Epithelial cell of prostate (primary cell): ENCODE measurements around the gene ETV3L.

ENCODE experiments used
- DNase-seq: peaks from one replicate; pipeline ENCODE4 v3.0.0-alpha.2; 2011; ENCODE audit warnings: low read depth, low spot score
- H3K27ac ChIP-seq: fragments of 450-650 bp; 2 replicates; pipeline ENCODE4 v1.5.1; 2017; ENCODE audit warnings: mild to moderate bottlenecking

The ETV3L gene

DNA sequence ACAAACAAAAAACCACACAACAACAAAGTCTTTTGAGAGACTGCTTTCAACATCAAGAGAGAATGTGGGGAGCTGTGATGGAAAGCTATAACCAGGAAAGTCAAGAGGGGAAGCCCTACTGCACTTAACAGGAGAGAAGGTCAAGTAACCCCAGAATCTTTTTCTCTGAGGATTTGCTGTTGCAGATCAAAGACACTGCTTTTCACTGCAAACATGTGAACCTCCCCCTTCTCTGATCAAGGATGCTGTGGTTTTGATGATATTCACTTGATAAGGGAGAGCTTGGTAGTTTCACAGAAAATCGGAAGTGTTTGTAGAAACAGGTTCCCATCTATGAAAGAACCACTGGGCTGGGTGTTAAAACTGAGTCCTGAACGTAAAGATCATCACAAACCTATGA, 33.8 kb upstream of the ETV3L start:
- no peak for DNase-seq
- peak overlapping the region; percentile 33 for H3K27ac ChIP-seq

DNA sequence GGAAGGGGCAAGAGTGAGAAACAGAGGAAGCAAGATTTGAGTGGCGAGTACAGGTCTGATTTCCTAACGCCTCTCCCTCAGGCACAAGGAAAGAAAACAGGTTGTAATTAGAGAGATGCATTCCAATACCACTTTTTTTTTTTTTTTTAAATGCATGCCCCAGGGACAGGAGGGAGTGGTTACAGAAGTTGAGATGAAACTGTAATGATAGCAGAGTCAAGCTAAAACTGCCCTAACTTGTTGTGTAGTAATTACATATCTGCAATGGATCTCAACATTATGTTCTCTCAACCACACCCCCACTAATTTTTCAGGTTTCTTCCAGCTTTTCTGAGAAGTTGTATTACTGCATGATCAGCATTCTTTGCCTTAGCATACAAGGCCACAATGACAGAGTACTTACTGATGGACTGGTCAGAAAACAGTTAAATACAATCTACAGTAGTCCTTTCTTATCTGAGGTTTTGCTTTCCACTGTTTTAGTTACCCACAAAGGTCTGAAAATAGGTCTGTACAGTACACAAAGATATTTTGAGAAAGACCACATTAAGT, 33.1 kb upstream of the ETV3L start:
- DNase-seq, result peak; percentile 81
- H3K27ac ChIP-seq, result peak overlapping the region; percentile 33

DNA sequence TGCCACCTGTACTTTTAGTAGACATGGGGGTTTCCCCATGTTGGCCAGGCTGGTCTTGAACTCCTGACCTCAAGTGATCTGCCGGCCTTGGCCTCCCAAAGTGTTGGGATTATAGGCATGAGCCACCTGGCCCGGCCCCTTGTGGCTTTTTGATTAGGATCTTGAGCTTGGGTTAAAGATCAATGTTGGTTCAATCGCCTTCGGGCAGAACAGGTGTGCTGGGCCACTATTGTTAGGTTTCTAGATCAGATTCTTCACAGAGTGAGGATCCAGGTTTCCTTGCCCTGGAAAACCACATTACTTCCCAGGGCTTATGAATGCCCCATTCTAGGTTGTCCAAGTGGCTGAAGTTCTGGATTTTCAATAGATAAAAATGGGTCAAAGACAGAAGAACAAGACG, 32.5 kb upstream of the ETV3L start:
- DNase-seq, result no peak
- H3K27ac ChIP-seq, result peak overlapping the region; percentile 33

DNA sequence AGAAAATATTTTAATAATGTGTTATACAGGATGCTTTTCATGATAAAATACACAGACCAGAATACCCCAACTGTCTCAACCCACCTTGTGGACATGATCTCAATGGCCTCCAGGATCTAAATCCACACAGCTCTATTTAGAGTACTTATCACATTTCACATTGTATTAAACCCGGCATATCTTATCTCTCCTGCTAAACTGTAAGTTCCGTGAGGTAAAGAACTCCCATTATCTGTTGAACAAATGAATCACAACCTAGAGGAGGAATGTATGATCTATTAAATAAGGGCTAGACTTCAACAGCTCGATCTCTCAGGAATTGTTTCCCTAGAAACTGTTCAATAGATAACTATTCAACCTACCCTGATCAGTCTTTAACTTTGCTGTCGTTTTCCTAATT, 31.7 kb upstream of the ETV3L start:
- DNase-seq, result no peak
- H3K27ac ChIP-seq, result no peak overlapping the region

DNA sequence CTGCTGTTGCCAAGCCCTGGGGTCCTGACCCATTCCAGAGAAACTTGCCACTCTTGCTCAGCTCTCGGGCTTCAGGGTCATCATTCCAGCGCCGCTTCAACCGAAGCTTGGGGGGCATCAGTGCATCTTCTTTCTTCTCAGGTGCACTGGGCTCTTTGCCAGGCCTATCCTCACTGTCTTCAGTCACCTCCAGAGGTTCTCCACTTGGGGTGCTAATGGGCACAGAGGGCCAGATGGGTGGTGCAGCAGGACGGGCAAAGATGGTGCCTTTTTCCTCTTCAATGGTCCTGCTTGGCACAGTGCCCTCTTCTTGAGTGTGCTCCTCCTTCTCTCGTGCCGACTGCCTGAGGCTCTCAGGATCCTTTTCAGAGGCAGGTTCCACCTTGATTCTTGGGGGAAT, 25.2 kb upstream of the ETV3L start:
- no peak overlapping the region for H3K27ac ChIP-seq
- DNase-seq, result no peak

DNA sequence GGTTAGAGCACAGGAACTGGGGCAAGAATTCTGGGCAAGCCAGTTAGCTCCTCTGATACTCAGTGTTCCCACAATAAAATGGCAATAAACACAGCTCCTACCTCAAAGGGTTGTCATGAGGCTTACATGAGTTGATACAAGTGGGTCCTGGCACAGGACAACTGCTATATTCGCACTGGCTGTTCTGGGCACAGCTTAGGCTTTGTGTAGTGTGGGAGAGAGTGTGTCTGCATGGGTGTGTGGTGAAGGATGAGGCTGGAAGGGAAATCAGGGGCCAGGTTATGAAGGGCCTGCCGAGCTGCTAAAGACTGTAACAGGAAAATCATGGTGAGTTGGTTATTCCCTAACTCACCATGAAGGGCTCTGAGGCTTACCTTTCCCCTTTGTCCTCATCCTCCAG, 19.8 kb upstream of the ETV3L start:
- DNase-seq, result no peak
- no peak overlapping the region for H3K27ac ChIP-seq

DNA sequence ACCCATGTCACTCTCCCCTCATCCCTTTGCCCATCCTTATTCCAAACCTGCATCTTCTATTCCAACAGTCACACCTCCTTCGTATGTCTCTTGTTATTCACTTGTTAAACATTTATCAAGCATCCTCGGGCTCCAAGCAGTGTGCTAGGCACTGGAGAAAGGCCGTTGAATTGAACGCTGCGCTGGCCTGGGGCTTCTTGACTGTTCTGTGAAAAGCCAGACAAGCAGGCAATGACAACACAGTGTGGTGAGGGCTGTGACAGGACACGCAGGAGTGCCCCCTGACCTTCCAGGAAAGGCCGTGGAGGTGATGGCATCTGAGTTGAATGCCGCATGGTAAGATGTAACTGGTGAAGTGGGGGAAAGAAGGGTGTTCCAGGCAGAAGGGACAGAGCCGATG, 19.4 kb upstream of the ETV3L start:
- H3K27ac ChIP-seq, result no peak overlapping the region
- DNase-seq, result no peak

DNA sequence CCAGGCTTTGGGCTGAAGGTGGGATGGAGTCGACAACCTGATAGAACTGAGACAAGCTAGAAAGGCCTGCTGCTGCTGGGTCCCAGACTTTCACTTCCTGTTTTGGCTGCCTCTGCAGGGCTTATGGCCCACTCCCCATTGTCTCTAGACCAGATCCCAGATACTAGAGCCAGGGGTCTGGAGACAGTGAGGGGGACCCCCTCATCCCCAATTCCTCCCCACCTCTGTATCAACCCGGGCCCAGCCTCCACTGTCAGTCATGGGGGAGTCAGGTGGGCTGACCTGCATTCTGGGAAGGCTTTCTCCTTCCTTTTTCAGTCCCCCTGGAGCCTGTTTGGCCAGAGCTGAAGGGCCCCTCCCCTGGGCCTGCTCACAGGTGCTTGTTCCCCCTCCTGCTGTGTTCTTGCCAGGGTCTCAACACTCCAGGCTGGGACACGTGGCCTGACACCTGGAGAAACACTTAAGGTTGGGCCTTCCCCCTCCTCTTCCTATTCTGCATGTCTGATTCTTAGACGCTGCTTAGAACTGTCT, 18.0 kb upstream of the ETV3L start:
- no peak for DNase-seq
- H3K27ac ChIP-seq, result no peak overlapping the region

DNA sequence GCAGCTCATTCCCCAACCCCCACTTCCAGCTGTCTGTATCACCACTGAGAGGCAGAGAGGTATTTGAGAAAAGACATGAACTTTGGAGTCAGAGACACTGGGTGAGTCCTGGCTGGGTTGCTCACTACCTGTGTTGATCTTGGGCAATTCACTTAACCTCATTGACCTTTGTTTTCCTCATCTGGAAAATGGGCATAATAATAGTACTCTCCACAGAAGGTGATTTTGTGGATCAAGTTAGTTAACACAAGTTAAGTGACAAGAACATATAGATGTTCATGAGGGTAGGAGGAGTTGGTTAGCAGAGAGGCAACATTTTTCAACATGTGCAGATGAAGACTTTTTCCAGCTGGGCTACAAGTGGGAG, 17.1 kb upstream of the ETV3L start:
- H3K27ac ChIP-seq, result no peak overlapping the region
- DNase-seq, result no peak

DNA sequence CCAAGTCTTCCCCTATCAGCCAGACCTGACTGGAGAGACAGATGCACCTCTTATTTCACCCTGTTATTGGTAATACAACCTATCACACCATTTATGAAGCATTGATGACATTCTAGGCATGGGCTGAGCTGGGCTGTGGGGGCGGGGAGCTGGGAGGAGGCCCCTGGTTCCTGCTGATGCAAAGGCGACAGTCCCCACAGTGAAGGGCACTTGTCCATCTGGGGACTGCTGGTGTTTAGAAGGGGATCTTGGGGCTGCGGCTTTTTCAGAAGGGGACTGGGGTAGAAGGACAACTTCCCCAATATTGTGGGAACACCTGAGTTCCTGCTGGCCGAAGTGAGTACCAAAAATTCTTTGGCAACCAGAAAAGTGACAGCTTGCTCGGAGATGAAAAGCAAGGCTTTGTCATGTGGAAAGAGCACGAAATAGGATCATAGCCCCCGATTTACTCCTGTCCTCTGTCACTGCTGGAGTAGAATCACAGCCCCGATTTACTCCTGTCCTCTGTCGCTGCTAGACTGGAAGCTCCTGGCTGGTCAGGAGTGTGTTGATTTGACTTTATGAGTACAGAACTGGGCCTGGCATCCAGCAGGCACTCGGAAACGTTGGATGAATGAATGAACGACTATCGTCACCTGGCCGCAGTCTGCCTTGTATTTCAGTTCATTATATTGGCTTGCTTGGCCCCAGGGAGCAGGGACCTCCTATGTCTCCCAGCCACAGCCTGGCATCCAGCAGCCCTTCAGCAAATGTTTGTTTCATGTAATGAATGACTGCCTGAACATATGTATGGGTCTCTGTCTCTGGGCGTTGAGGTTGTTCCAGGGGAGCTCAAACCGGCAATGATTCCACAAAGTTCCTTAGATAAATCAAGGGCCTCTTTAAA, 16.5 kb upstream of the ETV3L start:
- no peak for DNase-seq
- no peak overlapping the region for H3K27ac ChIP-seq

DNA sequence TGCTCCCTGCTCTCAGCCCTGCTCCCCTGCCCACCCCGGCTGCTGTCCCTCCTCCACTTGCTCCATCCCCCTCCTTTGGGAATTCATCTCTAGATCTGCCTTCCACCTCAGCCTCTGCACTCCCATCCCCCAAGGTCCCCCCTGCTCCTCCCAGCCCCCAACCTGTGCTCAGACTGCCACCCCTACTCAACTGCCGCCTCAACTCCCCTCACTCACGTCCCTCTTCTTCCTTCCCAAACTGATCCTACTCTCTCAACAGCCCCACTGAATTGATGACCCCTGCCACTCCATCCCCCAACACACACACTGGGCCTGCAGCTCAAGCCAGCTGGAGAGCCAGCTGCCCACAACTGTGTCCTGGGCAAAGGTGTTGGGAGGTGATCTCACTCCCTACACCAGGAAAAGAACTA, 15.8 kb upstream of the ETV3L start:
- no peak overlapping the region for H3K27ac ChIP-seq
- DNase-seq, result no peak

DNA sequence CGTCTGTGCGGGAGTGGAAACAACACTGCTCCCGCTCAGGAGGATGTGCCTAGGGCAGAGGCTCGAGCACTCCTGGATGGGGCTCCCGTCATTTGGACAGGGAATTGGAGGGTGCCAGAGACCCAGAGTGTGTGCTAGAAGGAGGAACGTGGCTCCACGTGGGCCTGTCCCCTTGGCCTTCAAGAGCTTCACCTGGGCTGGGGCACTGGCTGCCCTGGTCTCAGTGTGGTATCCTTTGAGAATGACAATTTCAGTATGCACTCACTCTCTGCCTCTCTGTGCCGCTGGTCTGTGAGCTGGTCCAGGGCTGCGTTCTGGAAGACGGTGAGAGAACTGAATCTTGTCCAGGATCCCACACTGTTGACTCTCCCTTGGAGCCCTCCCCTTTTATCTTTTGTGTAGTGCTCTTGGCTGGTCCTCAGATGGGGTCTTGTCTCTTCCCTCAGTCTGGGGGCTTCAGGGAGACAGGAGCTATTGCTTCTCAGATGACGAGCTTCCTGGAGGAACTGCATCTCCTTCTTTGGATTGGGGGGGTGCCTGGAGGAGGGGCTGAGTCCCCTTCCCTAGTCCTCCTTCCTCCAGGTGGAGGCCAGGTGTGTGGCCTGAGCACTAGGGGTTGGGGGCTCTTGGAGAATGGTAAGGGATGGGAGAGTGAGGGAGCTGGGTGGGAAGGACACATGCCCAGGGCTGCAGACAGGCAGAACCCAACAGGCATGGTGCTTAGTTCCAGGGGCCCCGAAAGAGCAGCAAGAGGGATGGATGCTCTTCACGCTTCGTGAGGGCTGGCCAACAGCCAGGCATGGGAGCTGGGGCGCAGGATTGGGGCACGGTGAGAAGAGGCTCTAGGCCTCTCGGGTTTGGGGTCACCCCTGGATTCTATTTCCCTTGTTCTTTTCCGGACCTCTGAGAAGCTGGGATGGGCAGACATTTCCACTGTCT, 14.8 kb upstream of the ETV3L start:
- H3K27ac ChIP-seq, result no peak overlapping the region
- DNase-seq, result no peak

DNA sequence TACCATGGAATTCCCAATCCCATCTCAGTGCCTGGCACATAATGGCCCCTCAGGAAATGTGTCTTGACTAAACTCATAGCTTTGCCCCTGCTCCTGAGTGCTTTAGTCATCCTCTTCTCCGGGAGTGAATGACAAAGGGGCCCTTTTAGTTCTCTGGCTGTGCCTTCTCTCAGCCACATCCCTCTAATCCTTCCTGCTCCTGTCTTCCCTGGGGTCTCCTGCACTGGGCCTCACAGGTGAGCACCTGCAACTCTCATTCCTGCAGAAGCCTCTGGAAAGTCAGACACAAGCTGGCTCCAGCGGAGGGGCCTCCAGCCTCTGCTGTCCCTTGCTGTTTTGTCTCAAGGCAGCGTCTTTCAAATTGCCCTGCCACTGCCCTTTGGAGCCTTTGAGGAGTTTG, 14.0 kb upstream of the ETV3L start:
- DNase-seq, result no peak
- H3K27ac ChIP-seq, result no peak overlapping the region

DNA sequence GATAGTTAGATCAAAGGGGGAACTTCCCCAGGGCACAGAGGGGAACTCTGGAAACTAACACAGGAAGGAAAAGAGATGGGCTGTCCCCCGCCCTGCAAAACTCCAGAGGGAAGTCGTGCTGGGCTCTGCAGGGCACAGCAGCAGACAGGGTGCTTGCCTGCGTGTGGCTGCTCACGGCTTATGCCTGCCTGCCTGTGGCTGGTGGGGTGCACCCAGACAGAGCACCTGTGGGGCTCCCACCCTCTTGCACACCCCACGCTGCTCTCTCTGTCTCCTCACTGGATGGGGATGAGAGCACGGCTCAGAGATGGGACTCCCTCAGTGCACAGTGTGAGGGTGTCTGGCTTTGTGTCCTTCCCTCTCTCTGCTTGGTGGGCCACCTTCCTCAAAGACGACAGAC, 13.5 kb upstream of the ETV3L start:
- DNase-seq, result no peak
- no peak overlapping the region for H3K27ac ChIP-seq

DNA sequence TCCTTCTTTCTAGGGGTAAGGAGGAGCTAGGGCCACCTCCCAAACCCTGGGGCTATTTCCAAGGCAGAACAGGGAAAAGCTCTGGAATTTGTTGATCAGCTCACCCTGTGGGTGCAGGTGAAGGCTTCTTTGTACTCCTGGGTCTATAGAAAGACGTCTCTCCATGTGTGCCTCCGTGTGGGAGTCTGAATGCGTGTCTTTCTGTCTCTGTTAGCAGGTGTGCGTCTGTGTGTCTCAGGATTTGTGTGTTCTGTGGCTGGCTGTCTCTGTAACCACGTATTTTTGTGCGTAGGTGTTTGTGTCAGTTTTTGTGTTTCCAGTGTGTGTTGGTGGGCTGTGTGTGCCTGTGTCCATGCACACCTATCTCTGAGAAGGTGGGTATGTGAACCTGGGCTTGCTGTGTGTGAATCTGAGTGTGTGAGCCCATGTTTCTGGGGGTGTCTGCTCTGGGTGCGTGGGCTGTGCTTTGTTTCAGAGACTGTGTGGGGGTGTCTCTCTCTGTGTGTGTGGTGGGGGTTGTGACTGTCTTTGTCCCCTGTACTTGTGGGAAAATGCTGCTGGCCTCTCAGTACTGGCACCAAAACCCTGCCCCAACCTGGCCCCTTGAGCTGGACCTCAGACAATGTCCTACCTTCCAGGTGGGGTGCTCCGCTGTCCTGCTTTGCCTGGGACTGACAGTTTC, 12.7 kb upstream of the ETV3L start:
- H3K27ac ChIP-seq, result no peak overlapping the region
- no peak for DNase-seq

DNA sequence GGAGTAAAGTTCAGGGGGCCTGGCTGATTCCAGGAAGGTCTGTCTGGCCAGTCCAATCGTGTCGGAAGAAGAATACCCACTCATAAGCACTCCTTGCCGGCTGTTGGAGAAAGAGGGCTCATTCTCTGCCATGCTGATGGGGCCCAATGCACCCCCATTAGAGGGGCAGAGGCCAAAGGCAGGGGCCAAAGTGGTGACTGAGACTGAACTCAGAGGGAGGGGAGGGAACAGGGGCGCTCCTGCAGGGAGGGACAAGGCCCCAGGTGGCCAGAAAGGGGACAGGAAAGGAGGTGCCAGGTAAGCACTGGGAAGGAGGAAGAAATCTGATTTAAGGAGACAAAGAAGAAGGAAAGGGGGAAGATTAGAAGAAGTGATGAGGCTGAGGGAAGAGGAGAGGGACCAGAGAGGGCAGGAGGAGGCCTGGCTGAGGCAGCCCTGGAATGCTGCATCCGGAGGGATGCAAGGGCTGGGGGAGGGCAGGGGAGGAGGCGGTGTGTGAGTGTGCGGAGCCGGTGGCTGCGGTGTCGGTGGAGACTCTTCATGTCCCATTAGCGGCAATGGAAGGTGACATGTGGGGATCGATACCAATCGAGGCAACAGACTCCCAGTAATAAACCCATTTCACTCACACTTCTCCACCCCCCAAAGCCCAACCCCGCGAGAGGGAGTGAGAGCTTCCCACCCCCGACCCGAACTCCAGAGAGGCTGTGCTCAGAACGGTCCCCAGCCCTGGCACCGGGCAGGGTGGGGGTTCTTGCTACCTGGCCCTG, 12.0 kb upstream of the ETV3L start:
- no peak for DNase-seq
- H3K27ac ChIP-seq, result no peak overlapping the region

DNA sequence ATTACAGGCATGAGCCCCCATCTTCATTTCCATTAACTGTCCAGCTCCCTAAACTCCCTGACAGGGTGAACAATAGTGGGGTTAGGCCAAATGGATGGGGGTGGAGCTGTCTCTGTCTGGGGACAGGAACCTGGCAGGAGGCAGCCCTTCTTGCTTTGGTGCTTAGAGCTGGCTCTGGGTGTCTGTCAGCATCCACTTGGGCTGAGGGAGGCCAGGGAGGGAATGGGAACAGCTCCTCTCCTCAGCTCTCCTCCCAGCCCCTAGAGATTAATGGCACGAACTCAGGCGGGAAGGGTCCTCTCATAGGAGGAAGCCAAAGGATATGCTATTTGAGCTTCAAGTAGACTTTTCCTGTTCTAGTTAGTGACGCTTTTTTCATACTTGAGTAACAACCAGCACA, 11.1 kb upstream of the ETV3L start:
- no peak for DNase-seq

DNA sequence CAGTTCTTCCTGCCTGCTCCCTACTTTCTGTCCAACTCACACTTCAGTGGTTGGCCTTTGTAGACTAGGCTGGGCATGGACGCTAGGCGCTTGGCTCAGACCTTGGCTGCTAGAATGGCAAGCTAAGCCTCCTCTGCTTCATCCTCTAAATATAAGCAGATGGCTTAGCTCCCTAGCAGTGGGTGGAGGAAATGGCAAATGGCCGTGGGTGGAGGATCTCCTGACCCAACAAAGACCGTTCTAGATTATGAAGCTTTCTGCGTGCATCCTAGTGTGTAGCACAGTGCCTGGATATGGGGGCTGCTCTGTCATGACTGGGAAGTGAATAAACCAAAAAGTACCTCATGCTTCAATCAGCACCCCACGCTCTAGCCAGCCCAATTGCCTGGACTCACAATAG, 10.4 kb upstream of the ETV3L start:
- no peak for DNase-seq
- H3K27ac ChIP-seq, result no peak overlapping the region

More for the DNA sequence above, 11.1 kb upstream of the ETV3L start:
- no peak overlapping the region for H3K27ac ChIP-seq

DNA sequence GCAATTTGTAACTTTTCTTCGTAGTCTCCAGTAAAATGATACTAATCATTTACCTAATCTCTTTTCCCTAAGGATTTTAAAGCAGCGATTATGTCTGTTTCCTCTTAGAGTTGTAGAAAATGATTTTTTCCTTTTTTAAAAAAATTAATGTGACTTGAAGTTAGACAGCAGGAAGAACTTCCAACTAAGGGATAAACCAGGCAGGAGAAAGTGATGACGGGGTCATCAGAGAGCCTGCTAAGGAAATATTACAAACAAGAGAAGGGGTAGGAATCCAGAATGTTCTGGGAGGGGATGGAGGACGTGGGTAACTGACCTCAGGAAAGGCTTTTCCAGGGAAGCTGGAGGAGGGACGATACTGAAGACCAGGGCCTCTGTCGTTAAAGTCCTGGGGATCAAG, 8.8 kb upstream of the ETV3L start:
- H3K27ac ChIP-seq, result no peak overlapping the region
- DNase-seq, result no peak

DNA sequence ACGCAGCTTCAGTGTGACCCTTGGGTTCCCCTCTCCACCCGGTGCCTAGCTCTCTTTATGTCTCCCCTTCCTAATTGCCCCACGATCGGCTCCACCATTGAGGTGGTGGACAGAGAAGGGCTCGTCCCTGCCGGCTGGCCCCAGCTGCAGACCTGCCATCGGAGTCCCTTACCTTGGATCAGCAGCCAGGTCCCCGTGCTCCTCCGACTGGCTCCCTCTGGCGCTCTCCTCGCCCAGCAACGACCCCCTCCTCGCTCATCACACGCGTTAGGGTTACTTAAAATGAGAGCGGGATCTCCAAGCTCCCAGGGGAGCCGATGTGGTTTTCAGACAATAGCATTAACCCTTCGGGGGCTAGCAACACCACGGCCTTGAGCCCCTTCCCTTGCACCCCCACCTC, 8.1 kb upstream of the ETV3L start:
- no peak for DNase-seq

More for the DNA sequence above, 8.1 kb upstream of the ETV3L start:
- H3K27ac ChIP-seq, result no peak overlapping the region
